H9 (cell line): ENCODE measurements around the gene LMTK3. TPM values are rescaled to one million over a fixed set of nuclear protein-coding genes. Genes with fewer than 3 reads are reported as not detected.
A peak's percentile ranks its signal among the peaks of the same experiment; 100 is the strongest.

ENCODE experiments used
- DNase-seq: peaks from one replicate; pipeline ENCODE4 v3.0.0-alpha.2; 2017
- H2AFZ ChIP-seq: one replicate; pipeline ENCODE4 v1.6.1; 2013; ENCODE audit warnings: mild to moderate bottlenecking, low read length, control low read depth, moderate library complexity
- H2AK5ac ChIP-seq: 2 replicates; pipeline ENCODE4 v1.6.1; 2013; ENCODE audit warnings: low read length, control low read depth, mixed read lengths; ENCODE audit not compliant: insufficient read length
- H2BK120ac ChIP-seq: one replicate; pipeline ENCODE4 v1.6.1; 2013; ENCODE audit warnings: low read depth, mild to moderate bottlenecking, low read length, control low read depth, inconsistent platforms; ENCODE audit not compliant: poor library complexity, severe bottlenecking
- H2BK12ac ChIP-seq: 2 replicates; pipeline ENCODE4 v1.6.1; 2013; ENCODE audit warnings: low read length, control low read depth, mixed read lengths, low read depth; ENCODE audit not compliant: insufficient read length
- H2BK15ac ChIP-seq: 2 replicates; pipeline ENCODE4 v1.6.1; 2013; ENCODE audit warnings: low read depth, low read length, control low read depth
- H2BK20ac ChIP-seq: one replicate; pipeline ENCODE4 v1.6.1; 2013; ENCODE audit warnings: low read depth, mild to moderate bottlenecking, low read length, control low read depth, inconsistent platforms; ENCODE audit not compliant: poor library complexity, severe bottlenecking
- H2BK5ac ChIP-seq: 2 replicates; pipeline ENCODE4 v1.6.1; 2013; ENCODE audit warnings: low read length, control low read depth, mixed read lengths; ENCODE audit not compliant: insufficient read length
- H3K14ac ChIP-seq: 2 replicates; pipeline ENCODE4 v1.6.1; 2013; ENCODE audit warnings: low read length, control low read depth; ENCODE audit not compliant: insufficient read depth
- H3K18ac ChIP-seq: 2 replicates; pipeline ENCODE4 v1.6.1; 2013; ENCODE audit warnings: low read depth, mild to moderate bottlenecking, mixed read lengths, low read length, control low read depth; ENCODE audit not compliant: insufficient read length
- H3K23ac ChIP-seq: 2 replicates; pipeline ENCODE4 v1.6.1; 2013; ENCODE audit warnings: low read length, control low read depth, mixed read lengths, low read depth; ENCODE audit not compliant: insufficient read length
- H3K23me2 ChIP-seq: 2 replicates; pipeline ENCODE4 v1.6.1; 2013; ENCODE audit warnings: low read depth, mild to moderate bottlenecking, mixed read lengths, low read length, control low read depth; ENCODE audit not compliant: insufficient read length, poor library complexity, severe bottlenecking
- H3K27ac ChIP-seq: 2 replicates; pipeline ENCODE4 v1.5.1; 2013; ENCODE audit warnings: low read length, control low read depth, mixed read lengths, low read depth; ENCODE audit not compliant: insufficient read length
- H3K27me3 ChIP-seq: 2 replicates; pipeline ENCODE4 v1.6.1; 2013; ENCODE audit warnings: low read length, control low read depth, inconsistent platforms; ENCODE audit not compliant: insufficient read depth
- H3K4ac ChIP-seq: 2 replicates; pipeline ENCODE4 v1.6.1; 2013; ENCODE audit warnings: low read depth, mild to moderate bottlenecking, control low read depth, inconsistent platforms, low read length, moderate library complexity
- H3K4me1 ChIP-seq: 2 replicates; pipeline ENCODE4 v1.6.1; 2013; ENCODE audit warnings: low read length, control low read depth, inconsistent platforms; ENCODE audit not compliant: insufficient read depth
- H3K4me2 ChIP-seq: 2 replicates; pipeline ENCODE4 v1.6.1; 2013; ENCODE audit warnings: low read length, control low read depth, mixed read lengths; ENCODE audit not compliant: insufficient read length, insufficient read depth
- H3K56ac ChIP-seq: 2 replicates; pipeline ENCODE4 v1.6.1; 2013; ENCODE audit warnings: low read depth, mild to moderate bottlenecking, mixed read lengths, low read length, control low read depth; ENCODE audit not compliant: insufficient read length
- H3K79me1 ChIP-seq: 2 replicates; pipeline ENCODE4 v1.6.1; 2013; ENCODE audit warnings: low read depth, mild to moderate bottlenecking, moderate library complexity, low read length, control low read depth, inconsistent platforms; ENCODE audit not compliant: insufficient read depth, poor library complexity, severe bottlenecking
- H3K79me2 ChIP-seq: 2 replicates; pipeline ENCODE4 v1.6.1; 2013; ENCODE audit warnings: low read length, control low read depth, inconsistent platforms; ENCODE audit not compliant: insufficient read depth
- H3K9ac ChIP-seq: 2 replicates; pipeline ENCODE4 v1.6.1; 2013; ENCODE audit warnings: low read length, control low read depth, mixed read lengths; ENCODE audit not compliant: insufficient read length; ENCODE audit errors: extremely low read depth
- H3K9me3 ChIP-seq: one replicate; pipeline ENCODE4 v1.6.1; 2013; ENCODE audit warnings: low read depth, low read length, inconsistent platforms; ENCODE audit not compliant: control insufficient read depth
- H3T11ph ChIP-seq: one replicate; pipeline ENCODE4 v1.6.1; 2013; ENCODE audit warnings: mild to moderate bottlenecking, low read length, control low read depth, inconsistent platforms
- H4K20me1 ChIP-seq: one replicate; pipeline ENCODE4 v1.6.1; 2013; ENCODE audit not compliant: control insufficient read depth, insufficient read length, insufficient read depth
- H4K5ac ChIP-seq: 2 replicates; pipeline ENCODE4 v1.6.1; 2013; ENCODE audit warnings: low read depth, mild to moderate bottlenecking, mixed read lengths, low read length, control low read depth; ENCODE audit not compliant: insufficient read length
- H4K8ac ChIP-seq: replicated peaks from 2 replicates; pipeline ENCODE4 v1.6.1; 2013; ENCODE audit warnings: low read length, control low read depth, mixed read lengths, low read depth; ENCODE audit not compliant: insufficient read length
- H4K91ac ChIP-seq: 2 replicates; pipeline ENCODE4 v1.6.1; 2013; ENCODE audit warnings: low read depth, mild to moderate bottlenecking, moderate library complexity, mixed read lengths, low read length, control low read depth; ENCODE audit not compliant: insufficient read length
- H3K27ac Mint-ChIP-seq, 3 experiments: 2 replicates in 2 of 3; 3 replicates in 1 of 3; pipeline ENCODE4 v1.8.0; 2020 to 2021; ENCODE audit warnings: mixed read lengths in 3 of 3, mild to moderate bottlenecking in 1 of 3, moderate library complexity in 1 of 3
- H3K27me3 Mint-ChIP-seq: 2 replicates; pipeline ENCODE4 v1.8.0; 2021; ENCODE audit warnings: low read depth, mild to moderate bottlenecking, moderate library complexity, mixed read lengths
- H3K36me3 Mint-ChIP-seq, 3 experiments: 2 replicates in 2 of 3; 3 replicates in 1 of 3; pipeline ENCODE4 v1.8.0; 2020 to 2021; ENCODE audit warnings: low read depth in 3 of 3, mixed read lengths in 3 of 3; ENCODE audit not compliant: insufficient read depth in 1 of 3
- H3K4me1 Mint-ChIP-seq, 2 experiments: 2 replicates each; pipeline ENCODE4 v1.8.0; 2020; ENCODE audit warnings: mixed read lengths in 2 of 2
- H3K4me3 Mint-ChIP-seq, 2 experiments: 2 replicates in 1 of 2; 3 replicates in 1 of 2; pipeline ENCODE4 v1.8.0; 2020 to 2021; ENCODE audit warnings: mild to moderate bottlenecking in 2 of 2, mixed read lengths in 2 of 2, moderate library complexity in 1 of 2
- H3K9me3 Mint-ChIP-seq, 2 experiments: 2 replicates in 1 of 2; 3 replicates in 1 of 2; pipeline ENCODE4 v1.8.0; 2020; ENCODE audit warnings: mild to moderate bottlenecking in 2 of 2, mixed read lengths in 2 of 2, moderate library complexity in 1 of 2
- CTCF ChIP-seq: fragments of 200-600 bp; sonication (generic); conservative IDR thresholded peaks from 3 replicates; pipeline ENCODE4 v1.8.0; 2021; ENCODE audit warnings: antibody characterized with exemption, mild to moderate bottlenecking
- WGBS: extraction: QIAGEN DNeasy Blood & Tissue Kit; methylation state at CpG from one replicate; pipeline ENCODE4 v1.1.7; 2013; ENCODE audit warnings: missing lambda C conversion rate, low lambda C conversion rate, mixed read lengths; ENCODE audit not compliant: insufficient read length; ENCODE audit errors: extremely low coverage; 5-methylcytosine and 5-hydroxymethylcytosine counted together
- total RNA-seq: library from RNA; stranded (reverse); gene quantifications from 2 replicates; pipeline ENCODE4 v1.2.1, GENCODE V29; 2021

LMTK3 gene
- total RNA-seq, 1 experiment from 2014 or later = 14.4 TPM

GRCh38 chr19:48510421-48511268 is 990 bp downstream of the LMTK3 start:
- Mint-ChIP-seq H3K4me1 (peaks cover 15 to 19% of the 10 kb centered on the region in 2 experiments), H3K27me3 (peaks cover 6% of the 10 kb centered on the region), H3K27ac (peak overlapping the region in 1 of 3 experiments; percentile 12; a peak in 2 of 7 replicates), H3K9me3 (no peaks in the 10 kb centered on the region), H3K4me3 (peak overlapping the region; percentile 62 to 89), H3K36me3 (0 out of 7 replicates have a peak, but pooled peaks cover 0 to 5% (median 0%) of the 10 kb centered on the region in 3 experiments)
- Histone ChIP-seq H3K79me1 (no peaks in the 10 kb centered on the region), H2BK20ac (no peak overlapping the region), H3K9ac (no peak overlapping the region), H3K4me1 (no peaks in the 10 kb centered on the region), H3K4me2 (peak overlapping the region; percentile 70), H4K5ac (no peak overlapping the region), H3T11ph (no peak overlapping the region), H2AFZ (no peak overlapping the region), H2BK5ac (no peak overlapping the region), H3K4ac (no peak overlapping the region), H2BK120ac (no peak overlapping the region), H3K79me2 (no peaks in the 10 kb centered on the region), H4K8ac (no peak overlapping the region), H3K14ac (no peak overlapping the region), H3K9me3 (no peaks in the 10 kb centered on the region), H2BK15ac (no peak overlapping the region), H4K91ac (no peak overlapping the region), H2AK5ac (no peak overlapping the region), H4K20me1 (no peaks in the 10 kb centered on the region), H3K27me3 (peaks cover 2% of the 10 kb centered on the region; the same call in 1 of the 2 replicates), H3K56ac (no peak overlapping the region), H3K23me2 (peaks cover 12% of the 10 kb centered on the region), H3K27ac (no peak overlapping the region), H3K18ac (no peak overlapping the region), H2BK12ac (no peak overlapping the region), H3K23ac (no peak overlapping the region)
- no CpG with 5 or more reads among the region's 24 CpGs for WGBS
- peak; percentile 83 for DNase-seq
- no peak for TF ChIP-seq CTCF
